GM18511 (cell line): ENCODE measurements around the gene COBLL1.

ENCODE experiments used
- ATAC-seq: cut with Tn5 transposase; IDR thresholded peaks from one replicate; pipeline ENCODE4 v1.9.1; 2021; ENCODE audit warnings: mild to moderate bottlenecking, moderate library complexity; ENCODE audit not compliant: unreplicated experiment

Gene COBLL1

GRCh38 chr2:164821338-164821737 is 20.3 kb downstream of the COBLL1 start:
- ATAC-seq = no peak

GRCh38 chr2:164818149-164819136 is 23.2 kb downstream of the COBLL1 start:
- ATAC-seq = no peak

DNA sequence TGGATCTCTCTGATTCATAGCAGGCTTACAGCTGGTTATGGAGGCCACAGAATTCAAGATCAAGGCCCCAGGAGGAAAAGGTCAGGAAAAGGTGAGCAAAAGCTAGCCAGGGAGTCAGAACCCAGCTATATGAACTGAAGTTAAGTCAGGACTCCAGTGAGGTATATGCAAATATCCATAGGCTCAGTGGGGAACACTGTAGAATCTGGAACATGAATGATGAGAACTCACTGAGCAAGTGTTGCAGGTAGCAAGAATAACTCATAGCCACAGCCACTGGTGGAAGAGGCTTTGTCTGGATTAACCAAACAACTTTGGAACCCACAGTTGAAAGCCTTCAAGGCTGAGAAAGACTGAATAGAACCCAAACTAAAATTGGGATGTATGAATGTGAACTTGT is 24.7 kb downstream of the COBLL1 start:
- ATAC-seq = no peak

GRCh38 chr2:164816046-164816445 is 25.6 kb downstream of the COBLL1 start:
- ATAC-seq = no peak

GRCh38 chr2:164815071-164815793 is 26.4 kb downstream of the COBLL1 start:
- ATAC-seq = no peak

- ATAC-seq = no peak
These were observed 28.1 kb downstream of the COBLL1 start for GRCh38 chr2:164813535-164813934.

DNA sequence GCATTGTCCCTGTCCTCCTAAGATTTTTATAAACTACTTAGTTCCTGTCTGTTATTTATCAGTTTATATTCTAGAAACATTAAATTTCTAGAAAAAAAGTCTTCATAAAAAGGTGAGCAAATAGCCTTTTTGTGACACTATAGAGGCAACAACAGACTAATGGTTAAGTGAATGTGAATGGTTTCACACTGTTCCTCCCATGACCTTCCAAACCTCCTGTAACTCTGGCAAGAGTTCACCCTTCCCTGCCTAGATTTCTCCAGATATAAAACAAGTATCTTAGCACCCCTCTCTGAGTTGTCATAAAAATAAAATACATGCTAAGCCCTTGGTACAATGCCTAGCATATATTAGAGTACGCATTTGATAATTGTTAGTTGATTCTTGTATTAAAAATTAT is 29.2 kb downstream of the COBLL1 start:
- ATAC-seq = no peak

DNA sequence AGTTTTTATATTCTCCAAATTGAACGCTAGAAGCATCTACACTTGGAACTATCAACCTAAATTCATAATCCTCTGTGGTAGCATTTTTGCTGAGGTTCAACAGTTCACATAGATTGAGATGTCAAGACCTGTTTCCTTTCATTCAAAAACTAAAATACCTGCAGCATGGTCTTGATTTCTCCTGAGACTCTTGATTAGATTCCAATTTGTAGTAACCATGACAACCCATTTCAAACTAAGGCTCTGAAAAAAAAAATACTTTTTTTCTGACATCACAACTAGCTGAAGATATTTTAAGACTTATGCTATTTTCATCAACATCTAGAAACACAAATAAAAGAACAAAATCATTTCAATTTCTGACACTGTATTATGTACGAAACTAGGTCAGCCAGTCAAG is 29.8 kb downstream of the COBLL1 start:
- ATAC-seq = no peak

GRCh38 chr2:164810843-164811242 is 30.8 kb downstream of the COBLL1 start:
- no peak for ATAC-seq

DNA sequence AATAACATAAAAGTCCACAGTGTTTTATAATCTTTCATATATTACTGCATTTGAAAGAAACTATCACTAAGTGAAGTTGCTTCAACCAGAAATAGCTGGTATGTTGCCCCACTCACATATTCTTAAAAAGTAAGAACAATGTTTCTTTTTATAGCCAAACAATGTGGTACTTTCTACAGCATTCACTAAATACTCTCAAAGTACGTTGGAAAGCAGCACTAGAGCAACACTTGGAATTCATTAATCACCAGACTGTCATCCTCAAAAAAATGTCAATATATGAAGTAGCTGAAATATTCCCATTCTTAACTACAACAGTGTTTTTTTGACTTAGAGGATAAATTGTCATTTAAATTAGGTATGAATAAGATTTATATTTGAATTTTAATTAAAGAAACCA is 32.8 kb downstream of the COBLL1 start:
- no peak for ATAC-seq

DNA sequence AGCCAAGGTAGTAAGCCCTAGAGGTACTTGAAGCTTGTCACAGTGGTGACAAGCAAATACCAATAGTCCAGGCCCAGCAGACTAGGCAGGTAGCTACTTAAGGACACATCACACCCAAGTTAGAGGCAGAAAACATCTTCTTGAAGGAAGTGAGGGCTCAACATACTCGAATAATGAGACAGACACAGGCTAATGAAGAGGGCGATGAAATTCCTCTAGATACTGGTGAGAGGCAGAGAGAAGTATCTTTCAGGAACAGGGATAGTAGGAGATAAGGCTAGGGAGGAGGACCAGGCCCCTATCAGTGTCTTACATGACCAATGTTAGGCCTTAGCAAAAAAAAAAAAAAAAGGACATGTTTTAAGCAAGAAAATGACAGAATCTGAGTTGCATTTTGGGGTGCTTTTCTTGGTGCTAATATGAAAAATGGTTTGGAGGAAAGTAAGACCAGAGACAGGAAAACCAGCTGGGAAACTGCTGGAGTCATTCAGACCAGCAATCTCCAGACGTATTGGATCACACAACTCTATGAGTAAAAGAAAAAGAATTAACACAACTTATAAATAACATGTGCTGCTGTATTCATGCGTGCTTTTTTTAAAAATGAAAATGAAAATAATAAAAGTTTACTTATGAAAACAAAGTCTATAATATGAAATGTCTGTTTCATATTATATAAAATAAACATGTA is 37.7 kb downstream of the COBLL1 start:
- no peak for ATAC-seq

GRCh38 chr2:164802095-164802707 is 39.4 kb downstream of the COBLL1 start:
- ATAC-seq = no peak

- ATAC-seq = no peak
These were observed 41.1 kb downstream of the COBLL1 start for GRCh38 chr2:164800572-164800971.

DNA sequence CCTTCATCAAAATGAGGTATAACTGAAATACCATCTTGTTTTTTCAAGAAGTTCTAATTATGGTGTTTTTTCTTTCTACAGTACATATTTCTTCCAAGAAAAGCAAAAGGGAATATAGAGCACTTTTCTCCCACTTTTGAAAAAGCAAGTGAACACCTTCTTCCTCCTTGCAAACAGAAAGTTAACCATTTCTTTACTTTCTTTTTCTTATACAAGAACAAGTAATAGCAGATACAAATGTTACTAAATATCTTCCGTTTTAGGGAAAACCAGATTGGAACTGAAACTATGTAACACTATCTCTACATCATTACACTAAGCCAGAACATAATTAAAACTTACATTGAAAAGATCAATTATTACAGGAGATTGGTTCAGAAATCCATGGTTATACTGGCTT is 44.0 kb downstream of the COBLL1 start:
- no peak for ATAC-seq

DNA sequence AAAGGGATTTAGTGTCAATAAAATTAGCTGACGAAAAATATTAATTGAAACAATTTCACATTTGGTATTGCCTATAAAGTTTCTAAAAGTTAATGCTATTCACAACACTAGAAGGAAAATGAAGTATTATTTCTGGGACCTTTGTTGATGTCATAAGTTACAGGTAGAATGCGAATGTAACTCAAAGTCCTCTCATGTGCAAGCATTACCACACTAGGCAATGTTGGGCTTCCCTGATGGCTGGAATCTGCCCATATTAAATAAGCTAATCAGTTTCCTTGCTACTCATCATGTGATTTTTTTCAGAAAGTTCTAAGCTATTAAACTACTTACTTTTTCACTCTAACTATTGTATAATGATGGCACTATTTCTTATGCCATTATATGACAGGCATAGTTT is 44.6 kb downstream of the COBLL1 start:
- no peak for ATAC-seq

GRCh38 chr2:164794432-164795231 is 47.0 kb downstream of the COBLL1 start:
- no peak for ATAC-seq

GRCh38 chr2:164794016-164794415 is 47.6 kb downstream of the COBLL1 start:
- ATAC-seq = no peak

DNA sequence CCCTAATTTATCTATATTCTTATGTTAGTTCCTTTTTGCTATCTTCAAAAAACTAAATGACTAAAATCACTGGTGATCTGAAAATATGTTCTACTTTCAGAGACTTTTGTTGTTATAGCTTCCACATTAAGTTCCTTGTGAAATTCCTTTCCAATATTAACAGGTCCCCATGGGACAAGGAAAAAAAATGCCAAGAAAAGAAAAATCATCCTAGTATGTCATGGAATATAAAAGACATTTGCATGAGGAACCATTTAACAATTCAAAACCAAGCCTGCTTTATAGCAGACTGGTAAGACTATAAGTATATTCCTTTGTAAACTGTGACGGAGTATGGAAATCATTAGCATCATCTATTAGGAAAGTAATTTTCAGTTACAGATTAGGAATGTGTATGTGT is 48.1 kb downstream of the COBLL1 start:
- no peak for ATAC-seq

GRCh38 chr2:164792316-164793170 is 49.1 kb downstream of the COBLL1 start:
- ATAC-seq = no peak
